Measurements from ENCODE around the gene H6PD.
A peak's percentile ranks its signal among the peaks of the same experiment; 100 is the strongest.

The H6PD gene

GRCh38 chr1:9278585-9279153 lies 44.1 kb downstream of the H6PD start:
- no peak for DNase-seq (ENCODE audit: low read depth)

- no peak for DNase-seq (ENCODE audit: low read depth)
These were observed 44.7 kb downstream of the H6PD start for GRCh38 chr1:9279172-9279840.

- peak; percentile 38 for DNase-seq (ENCODE audit: low read depth)
These were observed 45.7 kb downstream of the H6PD start for GRCh38 chr1:9280015-9280860.

- no peak for DNase-seq (ENCODE audit: low read depth)
These were observed 46.7 kb downstream of the H6PD start for GRCh38 chr1:9281071-9281827.

- no peak for DNase-seq (ENCODE audit: low read depth)
These were observed 47.5 kb downstream of the H6PD start for GRCh38 chr1:9281908-9282695.

- DNase-seq (ENCODE audit: low read depth): no peak
These were observed 48.1 kb downstream of the H6PD start for GRCh38 chr1:9282696-9282955.

- no peak for DNase-seq (ENCODE audit: low read depth)
These were observed 49.5 kb downstream of the H6PD start for GRCh38 chr1:9284061-9284460.

- DNase-seq (ENCODE audit: low read depth): no peak
These were observed 52.0 kb downstream of the H6PD start for GRCh38 chr1:9286556-9286955.

- DNase-seq (ENCODE audit: low read depth): peak; percentile 77
These were observed 54.5 kb downstream of the H6PD start for GRCh38 chr1:9289090-9289534.

- DNase-seq (ENCODE audit: low read depth): no peak
These were observed 55.3 kb downstream of the H6PD start for GRCh38 chr1:9289711-9290485.

GRCh38 chr1:9291914-9292360 lies 57.4 kb downstream of the H6PD start:
- no peak for DNase-seq (ENCODE audit: low read depth)

- DNase-seq (ENCODE audit: low read depth): peak; percentile 34
These were observed 58.0 kb downstream of the H6PD start, which contains the start of gene SPSB1 for GRCh38 chr1:9292361-9293240. TSS of gene SPSB1 (plus strand) at chr1:9292894. CDS start at chr1:9355892, 62,998 bp downstream.

GRCh38 chr1:9293241-9293532 lies 58.6 kb downstream of the H6PD start:
- DNase-seq (ENCODE audit: low read depth): no peak

GRCh38 chr1:9293533-9294404 lies 59.2 kb downstream of the H6PD start:
- no peak for DNase-seq (ENCODE audit: low read depth)

GRCh38 chr1:9294405-9294773 lies 59.8 kb downstream of the H6PD start:
- no peak for DNase-seq (ENCODE audit: low read depth)

GRCh38 chr1:9294910-9295636 lies 60.5 kb downstream of the H6PD start:
- DNase-seq (ENCODE audit: low read depth): no peak

GRCh38 chr1:9295884-9296283 lies 61.3 kb downstream of the H6PD start:
- no peak for DNase-seq (ENCODE audit: low read depth)

GRCh38 chr1:9296850-9297249 lies 62.3 kb downstream of the H6PD start:
- no peak for DNase-seq (ENCODE audit: low read depth)
